ENCODE results near the gene MXRA8. TPM values are rescaled to one million over a fixed set of nuclear protein-coding genes. Genes with fewer than 3 reads are reported as not detected.

Gene MXRA8
- total RNA-seq, 1 donor from 2014 or later: 137 TPM

DNA sequence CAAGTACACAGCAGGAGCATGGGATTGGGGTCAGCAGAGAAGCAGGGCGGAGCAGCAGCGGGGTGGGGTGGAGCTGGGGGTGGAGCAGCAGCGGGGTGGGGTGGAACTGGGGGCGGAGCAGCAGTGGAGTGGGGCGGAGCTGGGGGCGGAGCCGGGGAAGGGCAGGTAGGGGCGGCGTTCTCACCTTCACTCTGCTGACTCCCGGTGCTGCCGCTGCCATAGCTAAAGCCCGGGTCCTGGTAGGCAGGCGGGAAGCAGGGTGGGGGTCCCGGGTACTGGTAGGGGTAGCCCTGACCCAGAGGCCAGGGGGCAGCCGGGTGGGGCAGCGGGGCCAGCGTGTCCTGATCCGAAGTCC, 20.6 kb downstream of the MXRA8 start:
- no peak for TF ChIP-seq CTCF (conservative IDR thresholded peaks at IDR 0.05; ENCODE audit: low read depth, low read length)
- no peak overlapping the region for H3K4me3 ChIP-seq (ENCODE audit: low read depth, low read length)
- no peak for DNase-seq (ENCODE audit: low read depth)

- no peak overlapping the region for H3K4me3 ChIP-seq (ENCODE audit: low read depth, low read length)
- DNase-seq (ENCODE audit: low read depth): no peak
- TF ChIP-seq CTCF (conservative IDR thresholded peaks at IDR 0.05; ENCODE audit: low read depth, low read length): no peak
Observed at GRCh38 chr1:1336931-1337792, 21.2 kb downstream of the MXRA8 start.

- no peak for TF ChIP-seq CTCF (conservative IDR thresholded peaks at IDR 0.05; ENCODE audit: low read depth, low read length)
- no peak overlapping the region for H3K4me3 ChIP-seq (ENCODE audit: low read depth, low read length)
- DNase-seq (ENCODE audit: low read depth): no peak
Observed at GRCh38 chr1:1336446-1336845, 21.9 kb downstream of the MXRA8 start.

- TF ChIP-seq CTCF (conservative IDR thresholded peaks at IDR 0.05; ENCODE audit: low read depth, low read length): no peak
- H3K4me3 ChIP-seq (ENCODE audit: low read depth, low read length): no peak overlapping the region
- DNase-seq (ENCODE audit: low read depth): no peak
Observed at GRCh38 chr1:1335792-1336248, 22.5 kb downstream of the MXRA8 start.

DNA sequence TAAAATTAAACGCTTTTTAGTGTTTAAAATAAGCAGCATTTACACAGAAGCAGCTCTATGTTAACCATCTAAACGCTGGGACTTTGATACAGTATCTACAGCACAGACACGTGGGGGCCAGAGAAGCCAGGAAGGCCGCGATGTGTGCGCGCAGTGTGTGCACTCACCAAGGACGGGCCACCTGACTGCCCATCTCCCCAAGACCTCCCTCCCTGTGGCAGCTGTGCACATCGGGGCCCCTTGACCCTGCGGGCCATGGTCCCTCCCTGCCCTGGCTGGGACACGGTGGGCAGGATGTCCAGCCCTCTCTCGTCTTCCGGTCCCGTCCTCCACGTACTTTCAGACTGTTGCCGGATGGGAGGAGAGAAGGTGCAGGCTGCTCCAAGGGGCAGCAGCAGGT, 23.1 kb downstream of the MXRA8 start:
- no peak for TF ChIP-seq CTCF (conservative IDR thresholded peaks at IDR 0.05; ENCODE audit: low read depth, low read length)
- no peak for DNase-seq (ENCODE audit: low read depth)

DNA sequence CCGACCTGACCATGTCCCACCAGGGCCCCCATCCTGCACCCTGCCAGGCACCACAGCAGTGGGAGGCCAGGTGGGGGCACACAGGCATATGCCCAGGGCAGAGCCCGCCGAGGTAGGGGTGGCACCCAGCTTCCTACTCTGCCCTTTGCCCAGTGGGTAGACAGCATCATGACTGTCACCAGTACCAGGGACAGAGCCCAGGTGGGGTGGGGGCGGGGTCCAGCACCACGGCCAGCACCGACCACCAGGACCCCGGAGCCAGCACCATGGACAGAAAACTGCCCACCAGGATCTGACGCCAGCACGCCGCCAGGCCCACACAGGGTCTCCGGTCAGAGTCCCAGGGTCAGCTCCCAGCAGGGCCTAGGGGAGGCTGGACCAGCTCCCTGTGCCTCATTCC, 23.5 kb downstream of the MXRA8 start:
- no peak overlapping the region for H3K4me3 ChIP-seq (ENCODE audit: low read depth, low read length)
- TF ChIP-seq CTCF (conservative IDR thresholded peaks at IDR 0.05; ENCODE audit: low read depth, low read length): no peak
- DNase-seq (ENCODE audit: low read depth): no peak

More for the DNA sequence above, 23.1 kb downstream of the MXRA8 start:
- no peak overlapping the region for H3K4me3 ChIP-seq (ENCODE audit: low read depth, low read length)
